Muscle layer of colon (tissue), 2 donors: ENCODE measurements around the gene CDO1.

ENCODE experiments used
- H3K27ac ChIP-seq: one replicate; pipeline ENCODE4 v1.7.0; 2013; ENCODE audit warnings: low read depth, mild to moderate bottlenecking, low read length, moderate library complexity
- H3K27me3 ChIP-seq, 2 donors: one replicate each; pipeline ENCODE4 v1.7.0; 2013; ENCODE audit warnings: low read length in 2 of 2, mild to moderate bottlenecking in 2 of 2; ENCODE audit not compliant: insufficient read depth in 2 of 2, control insufficient read depth in 1 of 2
- H3K36me3 ChIP-seq: one replicate; pipeline ENCODE4 v1.7.0; 2013; ENCODE audit warnings: mild to moderate bottlenecking, low read length; ENCODE audit not compliant: insufficient read depth
- H3K4me1 ChIP-seq: one replicate; pipeline ENCODE4 v1.7.0; 2013; ENCODE audit warnings: mild to moderate bottlenecking, low read length; ENCODE audit not compliant: insufficient read depth
- H3K4me3 ChIP-seq, 2 donors: one replicate each; pipeline ENCODE4 v1.7.0; 2013; ENCODE audit warnings: low read length in 2 of 2, low read depth in 1 of 2, mild to moderate bottlenecking in 1 of 2, moderate library complexity in 1 of 2
- H3K9ac ChIP-seq: one replicate; pipeline ENCODE4 v1.7.0; 2013; ENCODE audit warnings: low read length
- H3K9me3 ChIP-seq: one replicate; pipeline ENCODE4 v1.7.0; 2013; ENCODE audit warnings: mild to moderate bottlenecking, low read length
- donor health status: abdominal sarcoma.
- donor health status: Adenocarcinoma of cecum.

The CDO1 gene

DNA sequence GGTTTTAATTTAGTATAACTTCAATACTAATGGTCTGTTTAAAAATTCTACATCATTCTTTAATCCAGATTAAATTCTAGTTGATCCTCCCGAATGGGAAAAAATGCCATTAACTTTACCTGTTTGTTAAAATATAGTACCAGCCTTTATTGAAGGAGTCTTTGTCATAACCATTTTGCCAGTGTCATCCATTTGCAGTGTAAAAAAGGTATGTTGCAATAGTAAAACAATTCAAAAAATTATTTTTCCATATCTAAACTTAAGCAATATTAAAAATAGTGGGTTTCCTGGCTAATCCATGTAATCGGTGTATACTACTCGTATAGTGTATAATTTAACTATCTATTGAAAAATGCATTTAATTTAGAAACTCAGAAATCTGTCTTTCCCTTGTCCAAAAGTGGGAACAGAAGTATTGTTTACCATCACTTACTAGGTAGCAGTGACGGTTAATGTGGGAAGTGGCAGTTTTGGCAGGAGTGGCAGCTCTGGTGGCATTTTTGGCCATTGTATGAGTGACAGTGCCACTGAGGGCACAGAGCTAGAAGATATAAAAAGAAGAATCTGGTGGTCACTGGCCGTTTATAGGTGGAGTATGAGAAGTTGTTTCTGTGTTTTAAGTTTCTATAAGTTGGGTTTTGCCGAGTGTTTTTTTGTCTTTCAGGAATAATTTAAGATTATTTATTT, 27.1 kb upstream of the CDO1 start:
- Histone ChIP-seq H3K9me3 (no peaks in the 10 kb centered on the region), H3K36me3 (no peaks in the 10 kb centered on the region), H3K4me3 (peak overlapping the region in 1 of 2 donors; percentile 94), H3K27me3 (no peaks in the 10 kb centered on the region), H3K9ac (peak overlapping the region; percentile 15), H3K4me1 (peaks cover 42% of the 10 kb centered on the region), H3K27ac (peak overlapping the region; percentile 36)

DNA sequence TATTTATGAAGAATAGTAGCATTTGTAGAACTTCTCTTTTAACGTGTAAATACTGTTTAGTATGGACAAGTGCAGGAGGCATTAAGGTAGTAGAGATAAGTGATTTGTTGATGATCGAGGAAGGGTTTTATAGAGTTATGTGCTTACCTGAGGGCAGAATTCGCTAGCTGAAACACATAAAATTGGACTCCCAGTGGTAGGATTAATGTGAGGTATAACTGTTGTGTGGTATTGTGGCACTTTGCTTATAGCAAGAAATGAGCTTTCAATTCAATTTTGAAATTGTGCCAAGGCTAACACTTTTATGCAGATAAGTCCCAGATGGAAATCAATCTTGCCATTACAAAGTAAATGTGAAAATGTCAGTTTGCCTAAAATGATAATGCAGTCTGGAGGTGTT, 26.5 kb upstream of the CDO1 start:
- peak overlapping the region; percentile 78 to 94 for H3K4me3 ChIP-seq
- H3K36me3 ChIP-seq, result no peaks in the 10 kb centered on the region
- H3K27ac ChIP-seq, result peak overlapping the region; percentile 79
- peaks cover 48% of the 10 kb centered on the region for H3K4me1 ChIP-seq
- no peaks in the 10 kb centered on the region for H3K9me3 ChIP-seq
- H3K9ac ChIP-seq, result peak overlapping the region; percentile 87
- H3K27me3 ChIP-seq, result no peaks in the 10 kb centered on the region

DNA sequence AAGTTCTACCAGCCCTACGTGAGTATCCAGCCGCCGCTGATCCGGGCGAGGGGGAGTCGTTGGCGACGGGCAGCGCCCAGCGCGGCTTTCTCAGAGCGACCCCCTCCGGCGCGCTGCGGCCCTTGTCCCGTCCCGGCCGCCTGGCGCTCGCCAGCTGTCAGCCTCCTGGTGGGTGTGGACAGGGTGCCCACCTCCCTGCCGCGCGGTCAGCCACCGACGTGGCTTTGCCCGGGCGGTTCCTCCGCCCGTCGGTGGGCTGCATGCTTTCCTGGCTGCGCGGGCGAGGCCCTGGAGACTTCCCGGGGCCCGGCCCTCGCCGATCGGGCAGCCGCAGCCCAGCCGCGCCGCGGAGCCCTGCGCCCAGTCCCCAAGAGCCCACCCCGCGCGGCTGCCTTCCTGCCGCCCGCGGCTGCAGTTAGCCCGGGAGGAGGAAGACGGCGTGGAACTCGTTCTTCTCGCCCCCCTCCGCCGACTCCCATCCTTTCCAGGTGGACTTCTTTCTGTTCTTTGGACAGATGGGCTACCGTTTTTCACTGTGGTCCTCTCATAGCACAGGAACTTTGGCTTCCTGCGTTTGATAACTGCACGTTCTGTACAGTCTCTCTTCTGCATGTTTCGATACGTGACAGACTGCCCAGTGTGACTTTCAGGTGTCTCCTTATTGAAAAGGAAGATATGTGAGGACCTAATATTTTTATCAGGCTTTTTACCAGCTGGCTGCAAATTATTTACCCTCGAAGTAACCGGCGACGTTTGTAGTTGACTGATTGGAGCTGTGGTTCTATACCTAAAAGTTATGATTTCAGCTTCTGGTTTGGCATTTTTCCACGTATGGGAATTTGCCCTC, 25.9 kb upstream of the CDO1 start:
- Histone ChIP-seq H3K36me3 (no peaks in the 10 kb centered on the region), H3K9me3 (no peaks in the 10 kb centered on the region), H3K4me1 (peaks cover 50% of the 10 kb centered on the region), H3K27ac (peak overlapping the region; percentile 79), H3K9ac (peak overlapping the region; percentile 87), H3K27me3 (no peaks in the 10 kb centered on the region), H3K4me3 (peak overlapping the region; percentile 78 to 94)

DNA sequence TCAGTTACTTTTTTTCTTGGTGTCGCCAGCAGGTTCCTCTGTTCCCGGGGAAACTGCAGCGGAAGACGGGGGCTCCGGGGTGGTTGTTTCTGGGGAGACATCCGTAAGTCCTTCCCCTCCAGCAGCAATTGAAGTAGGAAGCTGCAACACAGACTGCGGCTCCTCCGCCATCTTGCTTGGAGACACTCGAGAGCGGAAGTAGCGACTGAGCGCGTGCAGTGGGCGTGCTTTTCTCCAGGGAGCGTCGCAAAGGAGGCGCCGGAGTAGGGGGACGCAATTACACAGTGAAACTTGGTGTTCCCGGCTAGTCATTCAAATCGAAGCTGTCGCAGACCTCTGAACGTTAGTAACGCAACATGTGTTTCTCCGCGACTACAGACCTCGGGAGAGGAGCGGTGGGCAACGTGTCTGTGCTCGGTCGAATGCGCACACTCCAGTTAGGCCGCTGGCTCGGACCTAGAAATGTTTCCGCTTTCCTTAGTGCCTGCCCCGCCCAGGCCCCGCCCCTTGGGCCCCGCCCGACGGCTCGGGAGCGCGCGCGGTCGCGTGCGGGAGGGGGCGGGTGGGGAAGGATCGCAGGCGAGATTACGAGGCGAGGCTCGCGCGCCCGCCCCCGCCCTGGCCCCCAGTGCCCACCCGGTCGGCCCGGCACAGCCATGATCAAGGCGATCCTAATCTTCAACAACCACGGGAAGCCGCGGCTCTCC, 25.1 kb upstream of the CDO1 start, which contains the start of the genes AP3S1 and ATG12:
AP3S1 (plus strand) TSS at position 554 of the 707 bp plus-strand sequence; CDS start at position 657, 103 bp downstream.
ATG12 (minus strand) TSS at position 184 of the 707 bp plus-strand sequence; CDS start at position 171, 13 bp downstream.
- peaks cover 50% of the 10 kb centered on the region for H3K4me1 ChIP-seq

DNA sequence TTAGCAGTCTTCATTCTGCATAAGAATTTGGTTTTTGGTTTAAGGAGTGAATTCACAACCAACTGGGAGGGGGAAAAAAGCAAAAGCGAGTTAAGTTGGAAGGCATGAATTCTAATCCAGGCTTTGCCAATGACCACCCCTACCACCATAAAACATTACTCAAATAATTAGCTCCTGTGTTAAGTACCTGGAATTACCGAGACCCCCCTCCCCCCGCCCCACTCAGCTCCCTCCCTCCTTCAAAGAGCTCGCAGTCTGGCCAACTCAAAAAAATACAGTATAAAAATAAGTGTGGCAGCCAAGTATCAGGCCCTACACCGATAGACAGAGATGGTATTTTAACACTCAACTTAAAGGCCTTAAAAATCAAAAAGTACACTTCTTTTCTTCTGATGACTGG, 24.4 kb upstream of the CDO1 start:
- H3K36me3 ChIP-seq, result peaks cover 14% of the 10 kb centered on the region
- H3K4me3 ChIP-seq, result peak overlapping the region; percentile 54 to 94
- H3K4me1 ChIP-seq, result peaks cover 50% of the 10 kb centered on the region
- H3K27ac ChIP-seq, result peak overlapping the region; percentile 79
- no peaks in the 10 kb centered on the region for H3K9me3 ChIP-seq
- peak overlapping the region; percentile 77 for H3K9ac ChIP-seq
- no peaks in the 10 kb centered on the region for H3K27me3 ChIP-seq

More for the DNA sequence above, 25.1 kb upstream of the CDO1 start, which contains the start of the genes AP3S1 and ATG12:
- H3K27me3 ChIP-seq, result no peaks in the 10 kb centered on the region
- H3K9ac ChIP-seq, result peak within 1 kb of the TSS; percentile 87
- H3K4me3 ChIP-seq, result peak within 1 kb of the TSS; percentile 78 to 94
- peaks cover 8% of the 10 kb centered on the region for H3K36me3 ChIP-seq
- H3K9me3 ChIP-seq, result no peaks in the 10 kb centered on the region
- H3K27ac ChIP-seq, result peak within 1 kb of the TSS; percentile 79

DNA sequence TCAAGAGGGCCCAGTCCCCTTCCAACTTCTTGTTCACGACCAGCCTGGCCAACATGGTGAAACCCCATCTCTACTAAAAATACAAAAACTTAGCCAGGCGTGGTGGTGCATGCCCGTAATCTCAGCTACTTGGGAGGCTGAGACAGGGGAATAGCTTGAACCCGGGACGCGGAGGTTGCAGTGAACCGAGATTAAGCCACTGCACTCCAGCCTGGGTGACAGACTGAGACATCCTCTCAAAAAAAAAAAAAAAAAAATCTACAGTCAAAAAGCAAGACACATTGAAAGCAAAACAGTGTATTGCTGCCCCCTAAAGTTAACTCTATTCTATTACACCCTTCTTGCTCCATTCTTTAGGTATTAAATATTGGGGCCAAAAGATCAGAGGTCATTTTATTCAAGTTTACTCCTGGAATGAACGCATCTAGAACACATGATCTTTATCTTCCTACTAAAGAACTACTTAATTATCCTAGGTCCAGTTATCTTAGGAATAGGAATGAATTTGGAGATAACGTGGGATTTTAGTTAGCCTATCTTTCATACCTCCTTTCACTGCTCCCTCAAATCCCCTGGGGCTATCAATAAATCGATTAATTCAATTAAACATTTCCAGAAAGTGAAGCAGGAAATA, 22.5 kb upstream of the CDO1 start:
- H3K36me3 ChIP-seq, result peaks cover 29% of the 10 kb centered on the region
- no peak overlapping the region for H3K4me3 ChIP-seq
- H3K4me1 ChIP-seq, result peaks cover 41% of the 10 kb centered on the region
- no peaks in the 10 kb centered on the region for H3K27me3 ChIP-seq
- H3K9me3 ChIP-seq, result no peaks in the 10 kb centered on the region
- H3K27ac ChIP-seq, result no peak overlapping the region
- H3K9ac ChIP-seq, result no peak overlapping the region

DNA sequence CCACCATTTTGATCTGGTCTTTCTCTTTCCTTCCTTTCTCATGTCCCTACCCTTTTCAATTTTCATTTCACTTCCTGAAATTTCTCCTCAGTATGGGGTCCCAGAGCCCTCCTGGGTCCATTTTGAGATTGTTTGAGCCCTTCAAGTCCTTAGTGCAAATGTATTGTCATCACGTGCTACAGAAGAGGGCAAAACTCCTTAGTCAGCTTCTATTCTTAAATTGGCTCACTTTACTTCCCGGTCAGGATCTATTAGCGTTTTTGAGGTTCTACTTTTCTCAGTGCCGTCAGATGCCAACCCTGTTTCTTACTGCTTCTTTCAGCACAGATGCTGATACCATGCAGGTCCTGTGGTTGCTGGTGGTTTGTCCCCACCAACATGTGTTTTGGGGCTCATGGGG, 19.0 kb upstream of the CDO1 start:
- peaks cover 26% of the 10 kb centered on the region for H3K4me1 ChIP-seq
- no peaks in the 10 kb centered on the region for H3K9me3 ChIP-seq
- peaks cover 49% of the 10 kb centered on the region for H3K36me3 ChIP-seq
- no peak overlapping the region for H3K27ac ChIP-seq
- H3K9ac ChIP-seq, result no peak overlapping the region
- H3K27me3 ChIP-seq, result no peaks in the 10 kb centered on the region
- H3K4me3 ChIP-seq, result no peak overlapping the region

DNA sequence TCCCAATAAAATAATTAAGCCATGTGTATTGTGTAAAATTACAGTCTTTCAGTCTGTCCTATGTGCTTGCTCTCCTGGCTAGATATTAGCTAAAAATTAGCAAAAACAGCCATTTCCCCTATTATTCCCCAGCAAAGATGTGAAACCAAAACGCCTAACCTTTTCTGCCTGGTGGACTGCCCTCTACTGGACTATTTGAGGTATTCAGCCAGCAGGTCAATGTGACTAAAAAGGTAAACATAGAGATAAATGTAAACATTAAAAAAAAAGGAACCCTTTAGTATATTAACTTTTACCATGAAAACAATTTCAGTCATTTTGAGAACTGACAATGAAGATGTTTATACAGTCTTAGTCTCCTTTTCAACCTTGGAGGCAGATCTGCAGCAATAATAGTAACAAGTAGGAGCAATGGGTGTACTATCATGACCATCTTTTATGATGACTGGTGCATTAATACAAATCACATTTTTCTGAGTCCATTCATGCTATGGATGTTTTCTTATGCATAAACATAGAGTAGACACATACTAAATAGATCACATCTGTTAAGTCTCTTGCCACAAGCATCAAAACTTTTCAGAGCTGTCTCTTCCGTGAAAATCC, 14.8 kb upstream of the CDO1 start:
- no peak overlapping the region for H3K9ac ChIP-seq
- H3K27ac ChIP-seq, result no peak overlapping the region
- no peaks in the 10 kb centered on the region for H3K9me3 ChIP-seq
- H3K36me3 ChIP-seq, result peaks cover 51% of the 10 kb centered on the region
- no peaks in the 10 kb centered on the region for H3K27me3 ChIP-seq
- no peaks in the 10 kb centered on the region for H3K4me1 ChIP-seq
- H3K4me3 ChIP-seq, result no peak overlapping the region

DNA sequence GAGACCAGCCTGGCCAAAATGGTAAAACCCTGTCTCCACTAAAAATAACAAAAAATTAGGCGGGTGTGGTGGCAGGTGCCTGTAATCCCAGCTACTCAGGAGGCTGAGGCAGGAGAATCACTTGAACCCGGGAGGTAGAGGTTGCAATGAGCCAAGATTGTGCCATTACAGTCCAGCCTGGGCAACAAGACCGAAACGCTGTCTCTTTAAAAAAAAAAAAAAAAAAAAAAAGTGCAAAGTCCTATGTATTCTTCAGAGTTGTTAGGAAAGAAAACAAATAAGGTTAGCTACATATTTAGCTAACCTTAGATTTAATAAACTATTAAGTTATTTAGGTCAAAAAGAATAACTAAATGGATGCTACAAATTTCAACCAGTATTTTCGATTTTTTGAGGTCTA, 13.5 kb upstream of the CDO1 start:
- H3K9me3 ChIP-seq, result no peaks in the 10 kb centered on the region
- H3K36me3 ChIP-seq, result peaks cover 38% of the 10 kb centered on the region
- no peak overlapping the region for H3K27ac ChIP-seq
- no peaks in the 10 kb centered on the region for H3K27me3 ChIP-seq
- H3K4me3 ChIP-seq, result no peak overlapping the region
- no peak overlapping the region for H3K9ac ChIP-seq
- no peaks in the 10 kb centered on the region for H3K4me1 ChIP-seq

DNA sequence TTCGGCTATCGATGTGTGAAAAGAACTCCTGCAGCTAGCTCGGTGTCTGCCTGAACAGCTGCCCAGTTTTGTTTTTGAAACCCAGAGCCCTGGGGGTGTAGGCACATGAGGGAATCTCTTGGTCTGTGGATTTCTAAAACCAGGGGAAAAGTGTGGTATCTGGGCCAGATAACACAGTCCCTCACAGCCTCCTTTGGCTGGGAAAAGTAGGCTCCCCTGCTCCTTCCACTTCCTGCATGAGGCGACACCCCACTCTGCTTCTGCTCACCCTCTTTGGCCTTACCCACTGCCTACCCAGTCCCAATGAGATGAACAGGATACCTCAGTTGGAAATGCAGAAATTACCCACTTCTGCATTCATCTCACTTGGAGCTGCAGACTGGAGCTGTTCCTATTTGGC, 9.5 kb upstream of the CDO1 start:
- no peak overlapping the region for H3K27ac ChIP-seq
- no peaks in the 10 kb centered on the region for H3K4me1 ChIP-seq
- no peaks in the 10 kb centered on the region for H3K9me3 ChIP-seq

More for the DNA sequence above, 9.5 kb upstream of the CDO1 start:
- H3K36me3 ChIP-seq, result peaks cover 14% of the 10 kb centered on the region
- H3K4me3 ChIP-seq, result no peak overlapping the region
- no peak overlapping the region for H3K9ac ChIP-seq
- H3K27me3 ChIP-seq, result no peaks in the 10 kb centered on the region
